Subcutaneous adipose tissue (tissue), 4 donors: ENCODE measurements around the gene MMEL1. TPM values are rescaled to one million over a fixed set of nuclear protein-coding genes. Genes with fewer than 3 reads are reported as not detected.

Experiments
- total RNA-seq, 4 donors: library from RNA; depleted of rRNA; stranded (reverse); fragments of >200 nt; gene quantifications; one replicate each; pipeline ENCODE4 v1.1.0, GENCODE V29; 2016
- TF ChIP-seq, protein P1 (sequence below): fragments of 450-650 bp; IDR thresholded peaks from one replicate; pipeline ENCODE4 v1.5.1; 2016; ENCODE audit warnings: low read depth, mild to moderate bottlenecking, control low read depth, antibody characterized with exemption, moderate library complexity

The MMEL1 gene
- total RNA-seq, 4 donors from 2014 or later = 1.3 to 4.0 TPM; not detected in 2

DNA sequence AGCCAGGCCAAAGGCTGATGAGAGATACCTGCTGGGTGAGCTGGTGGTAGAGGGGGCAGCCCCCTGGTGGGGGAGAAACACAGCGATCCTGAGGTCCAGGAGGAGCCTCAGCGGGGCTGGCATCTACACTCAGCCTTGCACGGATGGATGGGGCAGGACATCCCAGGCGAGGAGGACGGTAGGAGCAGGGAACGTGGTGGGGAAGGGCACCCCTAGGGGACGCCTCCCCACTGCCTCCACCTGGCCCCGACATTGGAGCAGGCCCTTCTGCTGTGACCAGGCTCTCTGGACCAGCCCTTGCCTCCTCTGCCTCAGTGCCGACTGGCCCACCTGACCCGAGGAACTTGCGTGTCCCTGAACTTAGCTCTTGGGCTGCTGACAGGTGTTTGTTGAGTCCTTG is 6.4 kb upstream of the MMEL1 start:
- TF ChIP-seq, protein P1, sequence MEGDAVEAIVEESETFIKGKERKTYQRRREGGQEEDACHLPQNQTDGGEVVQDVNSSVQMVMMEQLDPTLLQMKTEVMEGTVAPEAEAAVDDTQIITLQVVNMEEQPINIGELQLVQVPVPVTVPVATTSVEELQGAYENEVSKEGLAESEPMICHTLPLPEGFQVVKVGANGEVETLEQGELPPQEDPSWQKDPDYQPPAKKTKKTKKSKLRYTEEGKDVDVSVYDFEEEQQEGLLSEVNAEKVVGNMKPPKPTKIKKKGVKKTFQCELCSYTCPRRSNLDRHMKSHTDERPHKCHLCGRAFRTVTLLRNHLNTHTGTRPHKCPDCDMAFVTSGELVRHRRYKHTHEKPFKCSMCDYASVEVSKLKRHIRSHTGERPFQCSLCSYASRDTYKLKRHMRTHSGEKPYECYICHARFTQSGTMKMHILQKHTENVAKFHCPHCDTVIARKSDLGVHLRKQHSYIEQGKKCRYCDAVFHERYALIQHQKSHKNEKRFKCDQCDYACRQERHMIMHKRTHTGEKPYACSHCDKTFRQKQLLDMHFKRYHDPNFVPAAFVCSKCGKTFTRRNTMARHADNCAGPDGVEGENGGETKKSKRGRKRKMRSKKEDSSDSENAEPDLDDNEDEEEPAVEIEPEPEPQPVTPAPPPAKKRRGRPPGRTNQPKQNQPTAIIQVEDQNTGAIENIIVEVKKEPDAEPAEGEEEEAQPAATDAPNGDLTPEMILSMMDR = no peak

DNA sequence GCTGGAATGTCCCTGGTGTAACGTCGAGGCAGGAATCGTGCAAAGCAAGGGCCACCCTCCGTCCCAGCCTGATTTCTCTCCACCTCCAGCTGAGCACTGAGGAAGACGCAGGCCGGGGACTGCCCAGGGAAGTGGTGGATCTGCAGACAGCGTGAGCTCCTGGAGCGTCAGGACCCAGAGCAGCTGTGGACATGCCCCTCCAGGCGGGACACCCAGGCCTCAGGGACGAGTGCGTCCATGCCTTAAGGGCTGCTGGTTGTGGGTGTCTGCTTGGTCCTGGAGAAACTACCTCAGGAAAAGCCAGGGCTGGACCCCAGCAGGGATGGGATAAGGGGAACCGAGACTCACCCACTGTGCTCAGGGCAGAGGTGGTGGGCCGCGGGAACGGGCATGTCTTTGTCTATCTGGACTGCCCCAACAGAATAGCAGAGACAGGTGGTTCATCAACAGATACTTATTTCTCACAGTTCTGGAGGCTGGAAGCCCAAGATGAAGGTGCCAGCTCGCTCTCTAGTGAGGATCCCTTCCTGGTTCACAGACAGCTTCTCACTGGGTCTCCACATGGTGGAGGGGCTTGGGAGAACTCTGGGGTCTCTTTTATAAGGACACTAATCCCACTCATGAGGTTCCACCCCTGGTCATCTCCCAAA is 5.8 kb upstream of the MMEL1 start:
- TF ChIP-seq, protein P1 = no peak

DNA sequence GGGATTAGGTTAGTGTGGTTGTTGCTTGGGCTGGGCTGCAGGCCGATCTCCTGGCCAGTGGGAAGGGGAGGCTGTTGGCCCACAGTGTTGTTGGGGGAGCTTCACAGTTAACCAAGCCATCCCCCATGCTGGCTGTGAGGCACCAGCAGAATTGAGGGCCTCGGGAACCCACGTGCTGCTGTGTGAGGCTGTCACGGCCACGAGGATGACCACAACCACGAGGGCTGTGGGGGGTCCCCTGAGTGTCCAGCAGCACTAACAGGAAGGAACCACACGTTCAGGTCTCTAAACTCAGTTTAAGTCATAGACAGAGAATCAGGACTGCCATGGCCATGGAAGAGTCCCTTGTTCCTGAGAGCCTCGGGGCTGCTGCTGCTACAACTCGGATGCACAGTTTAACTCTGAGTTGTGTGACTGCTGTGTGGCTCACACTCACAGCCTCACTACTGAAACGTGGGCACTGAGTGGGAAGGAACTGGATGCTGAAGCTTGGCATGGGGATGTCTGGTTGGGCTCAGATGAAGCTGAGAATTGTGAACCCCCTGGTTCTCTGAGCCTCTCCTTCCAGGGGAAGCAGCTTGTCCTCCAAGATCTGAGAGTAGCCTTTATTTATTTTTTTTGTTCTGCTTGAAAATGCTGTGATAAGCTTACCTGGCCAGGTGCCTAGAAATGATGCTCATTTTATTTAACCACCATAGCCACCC is 4.8 kb upstream of the MMEL1 start:
- TF ChIP-seq, protein P1 = no peak

DNA sequence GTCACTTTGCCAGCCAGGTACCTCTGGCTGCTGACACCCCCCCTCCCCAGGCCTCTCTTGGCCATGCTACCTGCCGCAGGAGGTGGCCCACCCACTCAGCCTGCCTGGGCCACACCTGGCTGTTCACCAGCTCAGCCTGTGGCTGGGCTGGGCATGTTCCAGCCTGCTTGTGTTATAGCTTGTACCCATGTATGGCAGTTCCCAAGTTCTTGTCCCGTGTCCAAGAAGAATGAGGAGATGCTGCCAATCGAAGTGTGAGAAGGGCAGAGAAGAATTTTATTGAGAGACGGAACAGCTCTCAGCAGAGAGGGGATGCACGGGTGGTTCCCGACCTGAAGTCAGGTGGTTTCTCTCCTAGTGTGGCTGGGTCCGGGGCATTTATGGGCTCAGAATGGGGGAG is 3.9 kb upstream of the MMEL1 start:
- TF ChIP-seq, protein P1 = no peak

DNA sequence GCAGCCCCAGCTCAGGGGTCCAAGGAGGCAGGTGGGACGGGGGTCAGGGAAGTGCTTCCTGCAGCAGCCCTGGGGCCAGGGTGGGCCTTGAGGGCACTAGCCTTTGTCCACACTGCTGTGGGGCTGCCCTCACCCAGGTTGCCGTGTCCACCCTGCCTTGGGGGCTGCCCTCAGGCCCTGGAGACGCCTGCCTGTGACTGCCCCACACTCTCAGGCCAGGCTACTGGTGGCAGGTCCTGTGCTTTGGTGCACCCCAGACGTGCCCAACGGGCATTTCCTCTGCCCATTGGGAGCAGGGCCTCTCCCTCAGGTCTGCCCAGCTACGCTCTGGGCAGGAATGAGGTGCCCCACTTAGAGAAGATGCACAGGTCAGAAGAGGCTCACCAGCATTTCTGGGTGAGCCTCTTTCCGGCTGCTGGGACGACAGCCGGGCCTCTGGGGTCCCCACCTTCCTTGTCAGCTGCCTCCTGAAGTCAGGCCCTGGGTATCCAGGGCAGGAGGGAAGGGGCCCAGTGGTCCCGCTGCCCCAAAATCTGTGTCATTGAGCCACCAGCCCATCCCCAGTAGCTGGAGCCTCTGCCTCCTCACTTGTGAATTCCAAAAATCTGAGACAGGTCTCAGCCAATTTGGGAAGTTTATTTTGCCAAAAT is 2.7 kb upstream of the MMEL1 start:
- TF ChIP-seq, protein P1 = no peak

DNA sequence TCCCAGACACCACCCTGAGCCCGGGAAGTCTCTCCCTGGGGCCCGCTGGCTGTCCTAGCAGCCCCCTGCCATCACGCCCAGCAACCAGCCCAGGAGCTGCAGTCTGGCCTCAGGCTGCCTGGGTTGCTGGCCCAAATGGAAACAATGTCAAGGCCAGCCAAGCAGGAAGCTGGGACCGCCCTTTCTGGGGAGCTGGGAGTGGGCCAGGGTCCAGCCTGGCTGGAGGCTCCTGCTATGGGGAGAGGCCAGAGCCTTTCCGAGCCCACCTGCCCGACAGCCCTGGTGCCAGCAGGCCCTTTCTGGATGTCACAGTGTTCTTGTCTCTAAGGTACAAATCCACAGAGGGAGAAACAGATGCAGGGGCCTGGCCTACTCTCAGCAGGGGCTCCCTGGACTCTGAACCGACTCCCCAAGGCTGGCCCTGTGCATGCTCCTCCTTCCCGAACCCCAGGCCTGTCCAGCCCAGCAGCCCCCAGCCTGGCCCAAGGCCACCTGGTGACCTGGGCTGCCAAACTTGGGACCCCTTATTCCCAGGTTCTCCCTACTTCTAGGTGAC is 1.2 kb upstream of the MMEL1 start:
- TF ChIP-seq, protein P1 = no peak

DNA sequence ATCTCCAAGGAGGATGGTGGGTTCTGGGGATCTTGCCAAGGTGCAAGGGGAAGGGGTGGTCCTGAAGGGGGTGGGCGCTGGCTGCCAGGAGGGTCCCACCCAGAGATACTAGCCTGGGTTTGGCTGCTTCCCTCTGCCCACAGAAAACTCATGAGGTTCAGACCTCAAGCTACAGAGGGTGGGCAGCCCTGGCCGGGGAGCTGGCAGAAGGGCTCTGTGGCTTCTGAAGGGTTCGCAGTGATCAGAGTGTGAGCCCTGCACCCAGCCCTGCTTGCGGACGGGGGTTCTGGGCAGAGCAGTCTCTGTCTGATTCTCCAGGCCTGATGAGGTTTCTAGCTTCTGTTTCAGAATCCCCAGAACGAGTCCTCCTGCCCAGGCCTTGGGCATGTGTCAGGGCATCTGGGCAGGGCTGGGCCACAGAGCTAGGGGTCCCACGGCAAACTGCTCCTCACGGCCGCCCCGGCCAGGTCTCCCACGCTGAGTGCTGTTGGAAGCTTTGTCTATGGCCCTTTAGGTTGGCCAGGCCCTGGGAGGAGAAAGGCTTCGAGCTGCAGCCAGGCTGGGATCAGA is 635 bp upstream of the MMEL1 start:
- TF ChIP-seq, protein P1 = no peak
